ENCODE measurements around the gene LBR. TPM values are rescaled to one million over a fixed set of nuclear protein-coding genes. Genes with fewer than 3 reads are reported as not detected.

LBR gene
- total RNA-seq, 1 donor from 2014 or later, result 51.7 TPM

- DNase-seq (ENCODE audit: low read depth), result no peak
- no peak for TF ChIP-seq CTCF (conservative IDR thresholded peaks at IDR 0.05; ENCODE audit: low read depth, low read length)
- no peak overlapping the region for H3K4me3 ChIP-seq (ENCODE audit: low read depth, low read length)
Observed at GRCh38 chr1:225466848-225467192, 39.0 kb upstream of the LBR start.

- TF ChIP-seq CTCF (conservative IDR thresholded peaks at IDR 0.05; ENCODE audit: low read depth, low read length), result no peak
- no peak overlapping the region for H3K4me3 ChIP-seq (ENCODE audit: low read depth, low read length)
- DNase-seq (ENCODE audit: low read depth), result no peak
Observed at GRCh38 chr1:225465793-225466517, 38.1 kb upstream of the LBR start.

- no peak for TF ChIP-seq CTCF (conservative IDR thresholded peaks at IDR 0.05; ENCODE audit: low read depth, low read length)
- no peak overlapping the region for H3K4me3 ChIP-seq (ENCODE audit: low read depth, low read length)
- DNase-seq (ENCODE audit: low read depth), result no peak
Observed at GRCh38 chr1:225464851-225465792, 37.3 kb upstream of the LBR start.

- no peak for DNase-seq (ENCODE audit: low read depth)
- no peak for TF ChIP-seq CTCF (conservative IDR thresholded peaks at IDR 0.05; ENCODE audit: low read depth, low read length)
- no peak overlapping the region for H3K4me3 ChIP-seq (ENCODE audit: low read depth, low read length)
Observed at GRCh38 chr1:225462714-225463574, 35.1 kb upstream of the LBR start.

GRCh38 chr1:225462429-225462713 lies 34.5 kb upstream of the LBR start:
- no peak overlapping the region for H3K4me3 ChIP-seq (ENCODE audit: low read depth, low read length)
- DNase-seq (ENCODE audit: low read depth), result no peak
- no peak for TF ChIP-seq CTCF (conservative IDR thresholded peaks at IDR 0.05; ENCODE audit: low read depth, low read length)

GRCh38 chr1:225461533-225462428 lies 33.9 kb upstream of the LBR start:
- no peak overlapping the region for H3K4me3 ChIP-seq (ENCODE audit: low read depth, low read length)
- no peak for DNase-seq (ENCODE audit: low read depth)
- TF ChIP-seq CTCF (conservative IDR thresholded peaks at IDR 0.05; ENCODE audit: low read depth, low read length), result no peak
